HepG2 (cell line): ENCODE measurements around the gene ASCC2. TPM values are rescaled to one million over a fixed set of nuclear protein-coding genes. Genes with fewer than 3 reads are reported as not detected.
A peak's percentile ranks its signal among the peaks of the same experiment; 100 is the strongest.

ENCODE experiments used
- AHR ChIP-seq: IDR thresholded peaks from 2 replicates; pipeline ENCODE4 v1.6.1; 2018; ENCODE audit warnings: missing genetic modification reagents, missing compliant biosample characterization
- ARHGAP35 ChIP-seq: sonication (generic); formaldehyde crosslinking; IDR thresholded peaks from 2 replicates; pipeline ENCODE4 v1.9.0; 2022; ENCODE audit warnings: mild to moderate bottlenecking, inconsistent platforms, moderate library complexity, missing genetic modification reagents, borderline replicate concordance
- ATF4 ChIP-seq, 2 experiments: fragments of 450-650 bp in 1 of 2; sonication (generic) in 1 of 2; formaldehyde crosslinking; IDR thresholded peaks; 2 replicates each; pipeline versions ENCODE4 v1.5.0 to v1.8.0; 2020 to 2022; ENCODE audit warnings: mild to moderate bottlenecking in 1 of 2, missing genetic modification reagents in 1 of 2
- E2F2 ChIP-seq: sonication (generic); formaldehyde crosslinking; IDR thresholded peaks from 2 replicates; pipeline ENCODE4 v1.4.0; 2020; ENCODE audit warnings: missing genetic modification reagents, borderline replicate concordance
- IKZF1 ChIP-seq: fragments of 450-650 bp; IDR thresholded peaks from 2 replicates; pipeline ENCODE4 v1.7.1; 2016
- ISX ChIP-seq: sonication (generic); formaldehyde crosslinking; conservative IDR thresholded peaks from 2 replicates; pipeline ENCODE4 v1.5.0; 2020; ENCODE audit warnings: missing genetic modification reagents
- KAT8 ChIP-seq: IDR thresholded peaks from 2 replicates; pipeline ENCODE4 v1.6.1; 2016; ENCODE audit warnings: missing genetic modification reagents, missing compliant biosample characterization
- KDM1A ChIP-seq: IDR thresholded peaks from 2 replicates; pipeline ENCODE4 v1.6.1; 2016; ENCODE audit warnings: missing compliant biosample characterization
- KMT2B ChIP-seq: IDR thresholded peaks from 2 replicates; pipeline ENCODE4 v1.6.1; 2016; ENCODE audit warnings: missing genetic modification reagents, missing compliant biosample characterization
- MAF1 ChIP-seq: sonication (generic); formaldehyde crosslinking; IDR thresholded peaks from 2 replicates; pipeline ENCODE4 v1.5.0; 2020; ENCODE audit warnings: missing genetic modification reagents, borderline replicate concordance
- MATR3 ChIP-seq: sonication (generic); formaldehyde crosslinking; IDR thresholded peaks from 2 replicates; pipeline ENCODE4 v1.4.0; 2020; ENCODE audit warnings: missing genetic modification reagents
- NRL ChIP-seq: sonication (generic); formaldehyde crosslinking; IDR thresholded peaks from 2 replicates; pipeline ENCODE4 v1.5.0; 2020; ENCODE audit warnings: missing genetic modification reagents, mild to moderate bottlenecking, moderate library complexity, borderline replicate concordance
- PREB ChIP-seq: sonication (generic); formaldehyde crosslinking; IDR thresholded peaks from 2 replicates; pipeline ENCODE4 v1.4.0; 2020; ENCODE audit warnings: missing genetic modification reagents
- RFXANK ChIP-seq: IDR thresholded peaks from 2 replicates; pipeline ENCODE4 v1.6.1; 2016
- TAF15 ChIP-seq: fragments of 200-400 bp; formaldehyde crosslinking; IDR thresholded peaks from one replicate; pipeline ENCODE4 v1.6.1; 2018; ENCODE audit warnings: mild to moderate bottlenecking, low read depth, low read length; ENCODE audit not compliant: poor library complexity, severe bottlenecking
- THAP8 ChIP-seq: sonication (generic); formaldehyde crosslinking; IDR thresholded peaks from 2 replicates; pipeline ENCODE4 v1.5.1; 2020; ENCODE audit warnings: missing genetic modification reagents, mild to moderate bottlenecking, borderline replicate concordance
- YY1 ChIP-seq: IDR thresholded peaks from 2 replicates; pipeline ENCODE4 v1.6.1; 2011; ENCODE audit warnings: low read length, low read depth, moderate library complexity, mild to moderate bottlenecking; ENCODE audit not compliant: insufficient read depth, insufficient replicate concordance
- ZKSCAN1 ChIP-seq: fragments of 150-350 bp; IDR thresholded peaks from 2 replicates; pipeline ENCODE4 v1.6.1; 2014; ENCODE audit warnings: low read length
- ZNF331 ChIP-seq: sonication (generic); formaldehyde crosslinking; IDR thresholded peaks from 2 replicates; pipeline ENCODE4 v1.4.0; 2020; ENCODE audit warnings: missing genetic modification reagents
- ZNF451 ChIP-seq: sonication (generic); formaldehyde crosslinking; IDR thresholded peaks from 2 replicates; pipeline ENCODE4 v1.5.0; 2020; ENCODE audit warnings: mild to moderate bottlenecking, missing genetic modification reagents
- ZNF552 ChIP-seq: sonication (generic); formaldehyde crosslinking; IDR thresholded peaks from 2 replicates; pipeline ENCODE4 v1.9.0; 2022; ENCODE audit warnings: missing genetic modification reagents, mild to moderate bottlenecking, borderline replicate concordance
- ZNF558 ChIP-seq: sonication (generic); formaldehyde crosslinking; IDR thresholded peaks from 2 replicates; pipeline ENCODE4 v1.9.0; 2022; ENCODE audit warnings: mild to moderate bottlenecking, missing genetic modification reagents, borderline replicate concordance
- ZNF589 ChIP-seq: sonication (generic); formaldehyde crosslinking; conservative IDR thresholded peaks from 2 replicates; pipeline ENCODE4 v1.8.0; 2022; ENCODE audit warnings: mild to moderate bottlenecking, moderate library complexity, missing genetic modification reagents
- ZNF605 ChIP-seq: sonication (generic); formaldehyde crosslinking; IDR thresholded peaks from 2 replicates; pipeline ENCODE4 v1.8.0; 2022; ENCODE audit warnings: mild to moderate bottlenecking, missing genetic modification reagents
- ZNF724P ChIP-seq: sonication (generic); formaldehyde crosslinking; IDR thresholded peaks from 2 replicates; pipeline ENCODE4 v1.8.0; 2022; ENCODE audit warnings: missing genetic modification reagents, borderline replicate concordance
- ZNF761 ChIP-seq: sonication (generic); formaldehyde crosslinking; conservative IDR thresholded peaks from 2 replicates; pipeline ENCODE4 v1.4.0; 2020; ENCODE audit warnings: mild to moderate bottlenecking, missing genetic modification reagents
- ZNF780A ChIP-seq: sonication (generic); formaldehyde crosslinking; IDR thresholded peaks from 2 replicates; pipeline ENCODE4 v1.8.0; 2022; ENCODE audit warnings: mild to moderate bottlenecking, missing genetic modification reagents, moderate library complexity
- ZZZ3 ChIP-seq: sonication (generic); formaldehyde crosslinking; IDR thresholded peaks from 2 replicates; pipeline ENCODE4 v1.4.0; 2020; ENCODE audit warnings: missing genetic modification reagents, mild to moderate bottlenecking, borderline replicate concordance
- polyA plus RNA-seq, 8 experiments: library from polyadenylated mRNA; depleted of rRNA in 3 of 8; stranded (reverse) in 7 of 8; unstranded in 1 of 8; fragments of >200 nt; fragmentation: Illumina TruSeq in 4 of 8; extraction: Trizol in 4 of 8; gene quantifications; 2 replicates each; pipeline versions ENCODE4 v1.2.1 to v1.2.3, GENCODE V29; 2011 to 2016; ENCODE audit warnings: low read depth in 4 of 8, missing spikeins in 1 of 8, mixed read lengths in 1 of 8; ENCODE audit not compliant: insufficient read depth in 1 of 8
- total RNA-seq, 5 experiments: library from RNA; depleted of rRNA; stranded (reverse); fragments of >200 nt; fragmentation: Illumina TruSeq; extraction: Trizol; gene quantifications; 2 replicates each; pipeline ENCODE4 v1.2.3, GENCODE V29; 2016; ENCODE audit warnings: low read depth in 1 of 5

ASCC2 gene
- total and polyA plus RNA-seq, 2 of the 13 experiments (the other 11 are each of a cell fraction or from before 2014, with no cell fraction given) = 26.2 to 26.3 TPM

- no peak for TF ChIP-seq RFXANK
- no peak for TF ChIP-seq ZNF724P
- no peak for TF ChIP-seq E2F2
- 0 out of 2 replicates have a peak, but pooled peaks have one; percentile 19 for TF ChIP-seq ZNF780A (CRISPR knock-in tag)
- TF ChIP-seq ZNF451 (CRISPR knock-in tag) = no peak
- TF ChIP-seq ZNF331 = no peak
- no peak for TF ChIP-seq PREB (CRISPR knock-in tag)
- peak; percentile 92 for TF ChIP-seq YY1
- TF ChIP-seq ARHGAP35 (CRISPR knock-in tag) = no peak
- no peak for TF ChIP-seq ZNF761 (CRISPR knock-in tag)
- TF ChIP-seq ZNF589 = 0 out of 2 replicates have a peak, but pooled peaks have one; percentile 59
- no peak; the same call in 1 of the 2 replicates for TF ChIP-seq ZNF552 (CRISPR knock-in tag)
- peak; percentile 65; the same call in 1 of the 2 replicates for TF ChIP-seq KMT2B (CRISPR knock-in tag)
- no peak for TF ChIP-seq ZKSCAN1
- TF ChIP-seq IKZF1 = no peak
- TF ChIP-seq ZZZ3 (CRISPR knock-in tag) = no peak
- no peak for TF ChIP-seq NRL (CRISPR knock-in tag)
- TF ChIP-seq ZNF605 (CRISPR knock-in tag) = no peak
- no peak for TF ChIP-seq AHR
- 0 out of 2 replicates have a peak, but pooled peaks have one; percentile 16 for TF ChIP-seq KAT8 (CRISPR knock-in tag)
- peak; percentile 68; the same call in 1 of the 2 replicates for TF ChIP-seq ZNF558
- TF ChIP-seq MATR3 (CRISPR knock-in tag) = no peak
- 0 out of 2 replicates have a peak, but pooled peaks have one; percentile 59 for TF ChIP-seq MAF1
- TF ChIP-seq ISX (CRISPR knock-in tag) = 0 out of 2 replicates have a peak, but pooled peaks have one; percentile 21
- no peak for TF ChIP-seq TAF15
- TF ChIP-seq ATF4 (CRISPR knock-in tag; IDR thresholded peaks at IDR 0.05) = peak in 1 of 2 experiments; percentile 46; a peak in 2 of 4 replicates
- no peak for TF ChIP-seq KDM1A
- no peak; the same call in 1 of the 2 replicates for TF ChIP-seq THAP8
Measured at GRCh38 chr22:29883045-29883774, 45.1 kb upstream of the ASCC2 start, which contains the start of gene MTMR3 (continued).
